K562 (cell line): Measurements from ENCODE around the gene MYBPH. TPM values are rescaled to one million over a fixed set of nuclear protein-coding genes. Genes with fewer than 3 reads are reported as not detected.

ENCODE experiments used
- ATAC-seq: fragments of 200-7000 bp; cut with Tn5 transposase; 3 replicates; pipeline ENCODE4 v1.9.1; 2020; ENCODE audit warnings: moderate library complexity
- BruUV-seq: library from RNA; stranded (reverse); fragments of 400-500 nt; replicated peaks from 2 replicates; lab custom pipeline; 2021; lab: Mats Ljungman, UMichigan
- CTCF ChIA-PET: fragments of 300-600 bp; formaldehyde crosslinking; extraction: SDS; loops from one replicate; lab custom pipeline; 2021; ENCODE audit warnings: low intra/inter-chr PET ratio; lab: Yijun Ruan, JAX
- POLR2A ChIA-PET: fragments of 300-600, 350-650 bp; sonication (Branson Sonifier 250); formaldehyde crosslinking; extraction: SDS; loops from one replicate; lab custom pipeline; 2021; ENCODE audit warnings: antibody characterized with exemption, inconsistent platforms; lab: Yijun Ruan, JAX
- DNase-seq, 4 experiments: peaks; one replicate each; pipeline versions ENCODE4 v3.0.0 to v3.0.0-alpha.2; 2011 to 2018; ENCODE audit warnings: low spot score in 3 of 4, mixed read lengths in 3 of 4; ENCODE audit errors: extremely low read depth in 1 of 4
- FAIRE-seq: peaks from 2 replicates; lab custom pipeline; 2011; peaks lifted over from hg19 to GRCh38; lab: Jason Lieb, UNC
- H2AFZ ChIP-seq: 2 replicates; pipeline ENCODE4 v1.6.0; 2011; ENCODE audit warnings: low read depth, low read length, control low read depth, inconsistent platforms
- H3K27ac ChIP-seq: fragments of 200-600 bp; 3 replicates; pipeline ENCODE4 v1.8.0; 2011; ENCODE audit warnings: low read depth, mild to moderate bottlenecking, control low read depth, inconsistent platforms, low read length, moderate library complexity, mixed read lengths; ENCODE audit errors: extremely low read depth
- H3K27me3 ChIP-seq, 2 experiments: fragments of 300-600 bp in 1 of 2; 2 replicates in 1 of 2; 3 replicates in 1 of 2; pipeline versions ENCODE4 v1.6.0 to v1.8.0; 2011; ENCODE audit warnings: inconsistent platforms in 2 of 2, low read length in 2 of 2, mild to moderate bottlenecking in 1 of 2, mixed read lengths in 1 of 2, moderate library complexity in 1 of 2; ENCODE audit not compliant: control insufficient read depth in 2 of 2, insufficient read depth in 2 of 2
- H3K36me3 ChIP-seq: fragments of 300-600 bp; 3 replicates; pipeline ENCODE4 v1.8.0; 2011; ENCODE audit warnings: mild to moderate bottlenecking, low read length, inconsistent platforms; ENCODE audit not compliant: control insufficient read depth, insufficient read depth
- H3K4me1 ChIP-seq, 2 experiments: fragments of 200-600 bp in 1 of 2; replicated peaks in 1 of 2; 2 replicates in 1 of 2; 3 replicates in 1 of 2; pipeline versions ENCODE4 v1.5.1 to v1.8.0; 2011; ENCODE audit warnings: inconsistent platforms in 2 of 2, low read length in 2 of 2, mild to moderate bottlenecking in 1 of 2, mixed read lengths in 1 of 2, moderate library complexity in 1 of 2; ENCODE audit not compliant: control insufficient read depth in 2 of 2, insufficient read depth in 2 of 2
- H3K4me2 ChIP-seq: 2 replicates; pipeline ENCODE4 v1.6.1; 2011; ENCODE audit warnings: low read length, control low read depth, inconsistent platforms, mixed read lengths; ENCODE audit not compliant: insufficient read depth
- H3K4me3 ChIP-seq: fragments of 200-600 bp; sonication (generic), shearing (Covaris generic); 2 replicates; pipeline ENCODE4 v1.5.1; 2016; ENCODE audit warnings: control low read depth, inconsistent platforms
- H3K79me2 ChIP-seq: fragments of 200-600 bp; 3 replicates; pipeline ENCODE4 v1.8.0; 2011; ENCODE audit warnings: low read length, inconsistent platforms; ENCODE audit not compliant: control insufficient read depth, insufficient read depth
- H3K9ac ChIP-seq, 2 experiments: 2 replicates each; pipeline versions ENCODE4 v1.6.0 to v1.6.1; 2011; ENCODE audit warnings: low read depth in 2 of 2, low read length in 2 of 2, control low read depth in 1 of 2, inconsistent platforms in 1 of 2, mild to moderate bottlenecking in 1 of 2, mixed read lengths in 1 of 2; ENCODE audit not compliant: insufficient read depth in 1 of 2
- H3K9me1 ChIP-seq: one replicate; pipeline ENCODE4 v1.6.0; 2011; ENCODE audit warnings: inconsistent platforms, mild to moderate bottlenecking, low read length, moderate library complexity; ENCODE audit not compliant: control insufficient read depth, insufficient read depth
- H3K9me3 ChIP-seq: replicated peaks from 2 replicates; pipeline ENCODE4 v1.5.1; 2011; ENCODE audit warnings: low read depth, low read length, inconsistent platforms; ENCODE audit not compliant: control insufficient read depth, insufficient read depth
- H4K20me1 ChIP-seq: replicated peaks from 2 replicates; pipeline ENCODE4 v1.6.1; 2011; ENCODE audit warnings: low read length, inconsistent platforms, mixed read lengths; ENCODE audit not compliant: control insufficient read depth, insufficient read depth
- MED1 ChIP-seq: sonication (generic); formaldehyde crosslinking; IDR thresholded peaks from 2 replicates; pipeline ENCODE4 v1.8.1; 2023; ENCODE audit warnings: missing genetic modification reagents, borderline replicate concordance
- PHB ChIP-seq: fragments of 250-450 bp; sonication (Bioruptor Pico); IDR thresholded peaks from 2 replicates; pipeline ENCODE4 v1.5.0; 2021
- PML ChIP-seq: IDR thresholded peaks from 2 replicates; pipeline ENCODE4 v1.6.1; 2012; ENCODE audit warnings: low read length, inconsistent platforms
- RBM39 ChIP-seq: fragments of 200-400 bp; formaldehyde crosslinking; optimal IDR thresholded peaks from 2 replicates; pipeline ENCODE3; 2018; ENCODE audit warnings: low read depth, low read length
- SP2 ChIP-seq: IDR thresholded peaks from 2 replicates; pipeline ENCODE4 v1.6.1; 2011; ENCODE audit warnings: mild to moderate bottlenecking, low read depth, low read length, moderate library complexity; ENCODE audit not compliant: poor library complexity, severe bottlenecking; ENCODE audit errors: extremely low read depth
- ZNF253 ChIP-seq: fragments of 250-450 bp; sonication (Bioruptor Pico); conservative IDR thresholded peaks from 2 replicates; pipeline ENCODE4 v1.6.1; 2021; ENCODE audit warnings: mild to moderate bottlenecking
- ZNF586 ChIP-seq: fragments of 450-650 bp; formaldehyde crosslinking; conservative IDR thresholded peaks from 2 replicates; pipeline ENCODE4 v1.4.0; 2020; ENCODE audit warnings: mild to moderate bottlenecking, moderate library complexity
- WGBS: fragments of 100-300 bp; shearing (Covaris generic); methylation state at CpG from one replicate; pipeline ENCODE4 v1.1.6; 2016; ENCODE audit warnings: low coverage, mixed read lengths; ENCODE audit not compliant: insufficient coverage; ENCODE audit errors: missing lambda C conversion rate; 5-methylcytosine and 5-hydroxymethylcytosine counted together
- in situ Hi-C: fragments of 300-500 bp; cut with MboI; formaldehyde crosslinking; loops from 4 replicates; pipeline ENCODE4 v1.15.0; 2018; ENCODE audit warnings: inconsistent platforms, mixed read lengths
- intact Hi-C: fragments of 100-400 bp; cut with micrococcal nuclease; formaldehyde crosslinking; loops from 2 replicates; pipeline ENCODE4 v1.14.2; 2022
- polyA plus RNA-seq, 8 experiments: library from polyadenylated mRNA; depleted of rRNA in 4 of 8; stranded (reverse) in 5 of 8; unstranded in 3 of 8; fragments of >200 nt; fragmentation: Nextera tagmentation in 2 of 8; fragmentation: Illumina TruSeq in 1 of 8; extraction: Ambion mirVana in 2 of 8; extraction: Trizol in 1 of 8; gene quantifications; 2 replicates each; pipeline versions ENCODE4 v1.2.1 to v1.2.3, GENCODE V29; 2011 to 2014; ENCODE audit warnings: inconsistent platforms in 1 of 8, missing spikeins in 1 of 8
- total RNA-seq, 7 experiments: library from RNA; depleted of rRNA in 6 of 7; stranded (reverse); fragments of >200 nt in 6 of 7; fragmentation: Illumina TruSeq in 2 of 7; extraction: Trizol in 2 of 7; gene quantifications; 2 replicates each; pipeline versions ENCODE4 v1.2.1 to v1.2.3, GENCODE V29; 2011 to 2021; ENCODE audit warnings: low replicate concordance in 1 of 7
- TF ChIP-seq, protein P1 (sequence below), 3 experiments: IDR thresholded peaks in 2 of 3; conservative IDR thresholded peaks in 1 of 3; 2 replicates each; pipeline ENCODE4 v1.5.1; 2011 to 2012; ENCODE audit warnings: low read length in 3 of 3, mild to moderate bottlenecking in 3 of 3, control low read depth in 2 of 3, improper control_type of control experiment in 1 of 3, inconsistent platforms in 1 of 3, low read depth in 1 of 3, mixed read lengths in 1 of 3, moderate library complexity in 1 of 3; ENCODE audit not compliant: insufficient read depth in 2 of 3

Gene MYBPH
- total and polyA plus RNA-seq, 9 of the 15 experiments (the other 6 are each of a cell fraction or from before 2014, with no cell fraction given) = 0.13 TPM; not detected in 8

DNA sequence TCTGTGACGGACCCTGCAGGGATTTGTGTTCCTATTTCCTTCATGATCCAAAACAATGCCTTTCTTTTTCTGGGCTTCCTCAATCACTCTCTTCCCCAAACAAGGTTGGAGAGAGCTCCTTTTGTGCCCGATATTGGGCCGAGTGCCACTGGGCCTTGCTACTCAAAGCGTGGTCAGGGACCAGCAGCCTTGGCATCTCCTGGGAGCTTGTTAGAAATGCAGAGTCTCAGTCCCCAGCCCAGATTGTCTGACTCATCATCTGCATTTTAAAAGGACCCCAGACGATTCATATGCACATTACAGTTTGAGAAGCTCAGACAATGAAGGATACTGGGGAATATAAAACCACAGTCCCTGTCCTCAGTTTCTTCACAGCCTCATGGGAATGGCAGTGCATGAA, 28.2 kb downstream of the MYBPH start:
- Histone ChIP-seq H3K4me3 (no peak overlapping the region), H3K27me3 (peaks cover 33 to 82% of the 10 kb centered on the region in 2 experiments), H4K20me1 (peaks cover 12% of the 10 kb centered on the region), H3K36me3 (no peaks in the 10 kb centered on the region), H3K9ac (no peak overlapping the region), H3K9me3 (no peaks in the 10 kb centered on the region), H3K27ac (no peak overlapping the region), H2AFZ (no peak overlapping the region), H3K4me1 (no peaks in the 10 kb centered on the region; a peak in 1 of 5 replicates), H3K4me2 (no peak overlapping the region), H3K9me1 (no peaks in the 10 kb centered on the region), H3K79me2 (no peaks in the 10 kb centered on the region)
- intact Hi-C loops = no loop called here
- FAIRE-seq (no peak), ATAC-seq (no peak), DNase-seq (no peak)
- 0% methylated on average over 5 of the region's 5 CpGs for WGBS
- TF ChIP-seq PML (no peak), RBM39 (no peak), MED1 (CRISPR knock-in tag) (no peak), SP2 (no peak), PHB (CRISPR knock-in tag) (no peak), ZNF586 (CRISPR knock-in tag) (no peak), ZNF253 (CRISPR knock-in tag) (no peak)
- TF ChIP-seq, protein P1, sequence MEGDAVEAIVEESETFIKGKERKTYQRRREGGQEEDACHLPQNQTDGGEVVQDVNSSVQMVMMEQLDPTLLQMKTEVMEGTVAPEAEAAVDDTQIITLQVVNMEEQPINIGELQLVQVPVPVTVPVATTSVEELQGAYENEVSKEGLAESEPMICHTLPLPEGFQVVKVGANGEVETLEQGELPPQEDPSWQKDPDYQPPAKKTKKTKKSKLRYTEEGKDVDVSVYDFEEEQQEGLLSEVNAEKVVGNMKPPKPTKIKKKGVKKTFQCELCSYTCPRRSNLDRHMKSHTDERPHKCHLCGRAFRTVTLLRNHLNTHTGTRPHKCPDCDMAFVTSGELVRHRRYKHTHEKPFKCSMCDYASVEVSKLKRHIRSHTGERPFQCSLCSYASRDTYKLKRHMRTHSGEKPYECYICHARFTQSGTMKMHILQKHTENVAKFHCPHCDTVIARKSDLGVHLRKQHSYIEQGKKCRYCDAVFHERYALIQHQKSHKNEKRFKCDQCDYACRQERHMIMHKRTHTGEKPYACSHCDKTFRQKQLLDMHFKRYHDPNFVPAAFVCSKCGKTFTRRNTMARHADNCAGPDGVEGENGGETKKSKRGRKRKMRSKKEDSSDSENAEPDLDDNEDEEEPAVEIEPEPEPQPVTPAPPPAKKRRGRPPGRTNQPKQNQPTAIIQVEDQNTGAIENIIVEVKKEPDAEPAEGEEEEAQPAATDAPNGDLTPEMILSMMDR (IDR thresholded peaks at IDR 0.05 in 2 of 3, conservative IDR thresholded peaks at IDR 0.05 in 1 of 3; ENCODE audit: insufficient read depth in 2 of 3, low read depth in 1 of 3, low read length in 3 of 3) = no peak
- BruUV-seq = no TSS peak
- in situ Hi-C loops = no loop called here
- ChIA-PET CTCF (no interaction called here), POLR2A (interaction anchor here (1.3 kb wide), 1 partner anchor 11 kb away, joined by 6 read pairs; no protein-coding TSS in a partner anchor)
